Epithelial cell of proximal tubule (primary cell): ENCODE results near the gene CEP250. TPM values are rescaled to one million over a fixed set of nuclear protein-coding genes. Genes with fewer than 3 reads are reported as not detected.
A peak's percentile ranks its signal among the peaks of the same experiment; 100 is the strongest.

Experiments used
- DNase-seq: peaks from one replicate; pipeline ENCODE4 v3.0.0-alpha.2; 2011; ENCODE audit warnings: low read depth
- H3K4me3 ChIP-seq: 2 replicates; pipeline ENCODE4 v1.5.1; 2011; ENCODE audit warnings: low read depth, mild to moderate bottlenecking, low read length
- total RNA-seq: library from RNA; depleted of rRNA; stranded (reverse); fragments of >200 nt; gene quantifications from 2 replicates; pipeline ENCODE4 v1.2.3, GENCODE V29; 2015
- TF ChIP-seq, protein P1 (sequence below): conservative IDR thresholded peaks from 2 replicates; pipeline ENCODE4 v1.5.1; 2012; ENCODE audit warnings: low read depth, mild to moderate bottlenecking, low read length

Gene CEP250
- total RNA-seq, 1 donor from 2014 or later = 91.7 TPM

DNA sequence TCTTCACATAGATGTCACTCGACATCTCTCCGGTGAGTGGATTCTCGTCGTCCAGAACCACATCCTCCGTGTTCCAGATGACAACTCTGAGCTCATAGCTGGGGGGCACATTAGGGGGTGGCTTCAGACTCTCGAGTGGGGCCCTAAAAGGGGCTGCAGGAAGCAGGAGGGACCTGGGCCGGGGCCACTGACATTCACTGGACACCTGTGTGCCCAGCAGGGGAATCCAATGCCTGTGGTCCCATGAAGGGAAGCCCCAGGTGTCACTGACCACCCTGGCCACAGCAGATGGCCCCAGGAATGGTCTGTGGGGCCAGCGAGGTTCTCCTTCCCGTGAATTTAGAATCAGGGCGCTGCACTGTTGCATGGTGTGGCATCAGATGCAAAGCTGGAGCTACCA, 105.1 kb downstream of the CEP250 start:
- DNase-seq = no peak
- TF ChIP-seq, protein P1, sequence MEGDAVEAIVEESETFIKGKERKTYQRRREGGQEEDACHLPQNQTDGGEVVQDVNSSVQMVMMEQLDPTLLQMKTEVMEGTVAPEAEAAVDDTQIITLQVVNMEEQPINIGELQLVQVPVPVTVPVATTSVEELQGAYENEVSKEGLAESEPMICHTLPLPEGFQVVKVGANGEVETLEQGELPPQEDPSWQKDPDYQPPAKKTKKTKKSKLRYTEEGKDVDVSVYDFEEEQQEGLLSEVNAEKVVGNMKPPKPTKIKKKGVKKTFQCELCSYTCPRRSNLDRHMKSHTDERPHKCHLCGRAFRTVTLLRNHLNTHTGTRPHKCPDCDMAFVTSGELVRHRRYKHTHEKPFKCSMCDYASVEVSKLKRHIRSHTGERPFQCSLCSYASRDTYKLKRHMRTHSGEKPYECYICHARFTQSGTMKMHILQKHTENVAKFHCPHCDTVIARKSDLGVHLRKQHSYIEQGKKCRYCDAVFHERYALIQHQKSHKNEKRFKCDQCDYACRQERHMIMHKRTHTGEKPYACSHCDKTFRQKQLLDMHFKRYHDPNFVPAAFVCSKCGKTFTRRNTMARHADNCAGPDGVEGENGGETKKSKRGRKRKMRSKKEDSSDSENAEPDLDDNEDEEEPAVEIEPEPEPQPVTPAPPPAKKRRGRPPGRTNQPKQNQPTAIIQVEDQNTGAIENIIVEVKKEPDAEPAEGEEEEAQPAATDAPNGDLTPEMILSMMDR = no peak
- H3K4me3 ChIP-seq = no peak overlapping the region

DNA sequence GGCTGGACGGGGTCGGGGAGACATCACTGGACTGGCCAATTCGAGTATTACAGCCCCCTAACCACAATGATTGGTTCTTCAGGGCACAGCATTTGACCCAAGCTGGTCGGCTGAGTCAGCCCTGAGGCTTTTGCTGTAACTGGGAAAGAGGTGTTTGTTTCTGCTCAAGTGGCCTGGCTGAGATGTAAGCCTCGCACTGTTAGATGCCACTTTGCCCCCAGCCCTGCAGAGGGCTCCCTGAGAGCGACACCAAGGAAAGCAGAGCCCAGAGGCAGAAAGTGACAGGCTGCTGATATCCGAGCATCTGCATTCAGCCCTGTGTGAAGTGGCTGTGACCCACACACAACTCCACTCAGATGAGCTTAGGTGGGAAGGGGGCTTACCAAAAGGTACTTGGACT, 105.9 kb downstream of the CEP250 start:
- TF ChIP-seq, protein P1 = peak; percentile 65
- no peak for DNase-seq
- no peak overlapping the region for H3K4me3 ChIP-seq

DNA sequence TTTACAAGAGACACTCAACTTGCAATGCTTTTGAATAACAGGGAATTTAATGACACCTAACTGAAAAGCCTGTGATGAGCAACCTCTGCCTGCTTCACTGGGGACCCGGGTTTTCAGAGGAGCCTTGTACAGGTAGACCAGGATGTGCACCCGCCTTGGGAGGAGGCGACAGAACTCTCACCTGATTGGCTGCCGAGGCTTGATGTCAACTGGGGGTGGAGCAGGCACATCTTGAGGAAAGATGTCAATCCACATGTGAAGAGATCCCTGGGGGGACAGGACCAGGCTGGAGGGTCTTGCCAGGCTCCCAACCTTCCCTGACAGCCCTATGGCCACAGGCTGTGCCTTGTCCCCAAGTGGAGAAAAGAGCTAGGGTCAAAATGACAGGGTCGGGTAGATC, 106.3 kb downstream of the CEP250 start:
- no peak overlapping the region for H3K4me3 ChIP-seq
- no peak for DNase-seq
- TF ChIP-seq, protein P1 = no peak

DNA sequence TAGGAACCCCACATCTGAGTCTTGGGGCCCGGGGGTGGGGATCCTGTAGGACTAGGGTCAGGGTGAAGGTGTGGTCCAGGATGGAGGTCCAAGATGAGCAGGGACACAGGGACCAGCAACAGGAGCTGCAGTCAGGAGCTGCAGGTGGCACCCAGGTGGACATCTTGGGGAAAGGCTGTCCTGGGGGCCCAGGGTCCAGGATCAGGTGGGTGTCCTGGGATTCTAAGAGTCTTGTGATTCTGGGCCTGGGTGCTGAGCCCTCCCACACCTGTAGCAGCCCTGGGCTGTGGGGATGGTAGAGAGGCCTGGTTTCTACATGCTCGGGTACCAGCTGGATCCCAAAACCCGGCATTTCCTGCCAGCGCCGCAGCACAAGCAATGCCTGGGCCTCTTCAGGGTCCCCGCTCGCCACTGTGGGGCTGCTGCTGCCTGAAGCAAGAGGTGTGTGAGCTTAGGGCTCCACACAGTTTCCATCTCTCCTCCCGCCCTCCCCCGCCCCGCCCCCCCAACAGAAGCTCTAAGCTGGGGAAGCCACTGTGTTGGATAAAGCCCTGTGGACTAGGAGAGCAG, 107.2 kb downstream of the CEP250 start:
- TF ChIP-seq, protein P1 = no peak
- H3K4me3 ChIP-seq = no peak overlapping the region
- DNase-seq = no peak

DNA sequence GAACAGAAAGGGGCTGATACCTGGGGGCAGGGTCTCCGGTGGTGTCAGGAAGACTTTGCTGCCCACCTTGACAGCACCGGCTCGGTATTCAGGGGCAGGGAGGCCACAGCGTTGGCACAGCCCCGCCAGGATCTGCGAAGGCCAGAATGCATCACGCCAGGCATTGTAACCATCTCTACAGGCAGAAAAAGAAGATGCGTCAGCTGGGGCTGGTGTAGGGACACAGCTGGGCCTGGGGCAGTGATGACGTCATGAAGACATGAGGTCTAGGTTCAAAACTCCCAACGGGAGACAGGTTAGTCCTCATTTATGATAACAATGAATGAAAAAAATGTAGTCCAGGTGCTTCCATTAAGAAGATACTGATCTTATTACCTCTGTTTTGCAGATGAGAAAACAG, 108.4 kb downstream of the CEP250 start:
- TF ChIP-seq, protein P1 = no peak

DNA sequence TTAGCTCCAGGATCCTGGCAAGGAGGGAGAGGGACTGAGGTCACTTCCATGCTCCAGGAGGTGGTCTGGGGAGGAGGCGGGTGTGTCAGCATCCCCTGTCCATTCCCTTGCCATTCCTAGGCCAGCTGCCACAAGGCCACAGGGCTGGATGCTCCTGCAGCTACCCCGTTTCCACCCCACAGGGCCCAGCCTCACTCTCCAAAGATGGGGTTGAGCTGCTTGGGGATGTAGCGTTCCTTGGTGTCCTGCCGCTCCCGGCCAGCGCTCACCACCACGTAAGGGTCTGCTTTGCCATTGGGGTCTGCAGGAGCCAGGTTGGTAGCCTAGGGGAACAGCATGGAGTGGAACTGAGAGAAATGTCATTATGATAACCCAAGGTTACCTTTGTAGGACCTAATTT, 109.5 kb downstream of the CEP250 start:
- TF ChIP-seq, protein P1 = no peak
- no peak overlapping the region for H3K4me3 ChIP-seq
- no peak for DNase-seq

More for the DNA sequence above, 108.4 kb downstream of the CEP250 start:
- DNase-seq = no peak
- no peak overlapping the region for H3K4me3 ChIP-seq

DNA sequence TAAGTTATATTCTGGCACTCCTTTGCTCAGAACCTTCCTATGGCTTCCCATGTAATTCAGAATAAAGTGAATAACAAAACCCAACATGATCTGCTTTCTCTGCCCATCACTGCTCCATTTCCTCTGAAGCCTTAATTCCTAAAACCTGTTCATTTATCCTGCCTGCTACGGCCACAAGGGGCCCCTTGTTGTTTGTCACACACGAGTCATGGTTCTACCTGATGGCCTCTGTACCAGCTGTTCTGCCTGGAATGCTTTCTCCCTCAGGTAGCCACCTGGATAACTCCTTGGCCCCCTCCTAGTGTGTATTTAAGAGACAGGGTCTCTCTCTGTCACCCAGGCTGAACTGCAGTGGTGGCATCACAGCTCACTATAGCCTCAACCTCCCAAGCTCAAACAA, 113.2 kb downstream of the CEP250 start:
- H3K4me3 ChIP-seq = no peak overlapping the region
- TF ChIP-seq, protein P1 = peak; percentile 43
- DNase-seq = no peak
